ENCODE data around the gene KCNJ3. TPM values are rescaled to one million over a fixed set of nuclear protein-coding genes. Genes with fewer than 3 reads are reported as not detected.

KCNJ3 gene
- polyA plus RNA-seq, 3 donors, result not detected

- Histone ChIP-seq H3K36me3 (replicated peaks in 1 of 2; ENCODE audit: control insufficient read depth in 1 of 2, insufficient read depth in 2 of 2, low read length in 2 of 2) (no peaks in the 10 kb centered on the region), H2AFZ (ENCODE audit: insufficient read depth, low read depth, low read length, poor library complexity, severe bottlenecking) (no peak overlapping the region), H3K4me3 (replicated peaks in 1 of 3; ENCODE audit: low read depth in 2 of 3, low read length in 3 of 3) (no peak overlapping the region), H3K4me1 (ENCODE audit: control insufficient read depth in 1 of 2, insufficient read depth in 2 of 2, low read length in 2 of 2) (no peaks in the 10 kb centered on the region), H3K4me2 (replicated peaks; ENCODE audit: extremely low read depth, low read length, poor library complexity, severe bottlenecking) (no peak overlapping the region), H3K27me3 (ENCODE audit: control insufficient read depth in 2 of 2, insufficient read depth in 2 of 2, low read length in 2 of 2) (no peaks in the 10 kb centered on the region), H3K9me3 (replicated peaks in 1 of 2; ENCODE audit: control insufficient read depth in 1 of 2, insufficient read depth in 1 of 2, low read length in 2 of 2) (peaks cover 0 to 4% of the 10 kb centered on the region in 2 donors), H3K27ac (ENCODE audit: low read depth in 1 of 2, low read length in 2 of 2) (no peak overlapping the region), H3K9ac (ENCODE audit: insufficient read depth, low read length, poor library complexity, severe bottlenecking) (no peak overlapping the region), H3K79me2 (ENCODE audit: insufficient read depth, low read length) (no peaks in the 10 kb centered on the region), H4K20me1 (ENCODE audit: insufficient read depth, low read length) (no peaks in the 10 kb centered on the region)
- H3K4me3 Mint-ChIP-seq, result no peak overlapping the region
- H3K36me3 Mint-ChIP-seq, result no peaks in the 10 kb centered on the region
- no peak overlapping the region for H3K27ac Mint-ChIP-seq
- H3K27me3 Mint-ChIP-seq (ENCODE audit: low read depth in 3 of 3), result no peaks in the 10 kb centered on the region
- H3K4me1 Mint-ChIP-seq, result no peaks in the 10 kb centered on the region
- DNase-seq, result no peak
- TF ChIP-seq CTCF (IDR thresholded peaks at IDR 0.05), result no peak
- intact Hi-C loops (cut with micrococcal nuclease), result no loop called here
- WGBS (ENCODE audit: insufficient coverage), result no CpG with 5 or more reads among the region's 2 CpGs
- peaks cover 0 to 3% (median 0%) of the 10 kb centered on the region in 7 donors for H3K9me3 Mint-ChIP-seq
Measured at GRCh38 chr2:154875999-154876398, 177.5 kb downstream of the KCNJ3 start.

- Histone ChIP-seq H3K4me2 (replicated peaks; ENCODE audit: extremely low read depth, low read length, poor library complexity, severe bottlenecking) (no peak overlapping the region), H3K4me3 (replicated peaks in 1 of 3; ENCODE audit: low read depth in 2 of 3, low read length in 3 of 3) (no peak overlapping the region), H3K27ac (ENCODE audit: low read depth in 1 of 2, low read length in 2 of 2) (no peak overlapping the region), H3K9ac (ENCODE audit: insufficient read depth, low read length, poor library complexity, severe bottlenecking) (no peak overlapping the region), H3K9me3 (replicated peaks in 1 of 2; ENCODE audit: control insufficient read depth in 1 of 2, insufficient read depth in 1 of 2, low read length in 2 of 2) (peaks cover 7 to 13% of the 10 kb centered on the region in 2 donors), H2AFZ (ENCODE audit: insufficient read depth, low read depth, low read length, poor library complexity, severe bottlenecking) (no peak overlapping the region), H3K4me1 (ENCODE audit: control insufficient read depth in 1 of 2, insufficient read depth in 2 of 2, low read length in 2 of 2) (no peaks in the 10 kb centered on the region), H3K27me3 (ENCODE audit: control insufficient read depth in 2 of 2, insufficient read depth in 2 of 2, low read length in 2 of 2) (no peaks in the 10 kb centered on the region), H3K36me3 (replicated peaks in 1 of 2; ENCODE audit: control insufficient read depth in 1 of 2, insufficient read depth in 2 of 2, low read length in 2 of 2) (no peaks in the 10 kb centered on the region), H3K79me2 (ENCODE audit: insufficient read depth, low read length) (no peaks in the 10 kb centered on the region), H4K20me1 (ENCODE audit: insufficient read depth, low read length) (no peaks in the 10 kb centered on the region)
- H3K9me3 Mint-ChIP-seq, result peaks cover 0 to 11% (median 4%) of the 10 kb centered on the region in 7 donors
- TF ChIP-seq CTCF (IDR thresholded peaks at IDR 0.05), result no peak
- no peaks in the 10 kb centered on the region for H3K36me3 Mint-ChIP-seq
- H3K4me1 Mint-ChIP-seq, result no peaks in the 10 kb centered on the region
- intact Hi-C loops (cut with micrococcal nuclease), result no loop called here
- H3K27me3 Mint-ChIP-seq (ENCODE audit: low read depth in 3 of 3), result peaks cover 0 to 2% (median 0%) of the 10 kb centered on the region in 3 donors
- H3K27ac Mint-ChIP-seq, result no peak overlapping the region
- DNase-seq, result no peak
- H3K4me3 Mint-ChIP-seq, result no peak overlapping the region
- no CpG with 5 or more reads among the region's 3 CpGs for WGBS (ENCODE audit: insufficient coverage)
Measured at GRCh38 chr2:154882725-154883124, 184.2 kb downstream of the KCNJ3 start.

Measured in CD14-positive monocyte (primary cell).